Measurements from ENCODE around the gene IL1RAPL2.

Gene IL1RAPL2

DNA sequence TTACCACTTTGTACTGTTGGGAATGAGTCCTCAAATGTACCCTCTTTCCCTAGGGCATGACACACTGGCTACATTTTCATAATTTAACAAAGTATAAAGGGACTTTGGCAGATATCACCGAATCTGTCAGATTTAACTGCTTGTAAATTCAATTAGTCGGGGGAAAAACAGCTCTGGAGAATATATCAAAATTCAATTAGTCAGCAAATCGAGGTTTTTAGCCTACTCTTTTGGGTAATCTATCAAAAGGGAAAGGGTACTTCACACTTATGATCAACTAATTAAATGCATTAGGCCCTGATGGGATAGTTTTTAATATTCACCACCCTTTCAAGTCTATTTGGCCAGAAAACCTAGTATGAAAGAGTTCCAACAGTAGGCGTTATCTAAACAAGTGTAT is 141.0 kb downstream of the IL1RAPL2 start:
- TF ChIP-seq, protein P1, sequence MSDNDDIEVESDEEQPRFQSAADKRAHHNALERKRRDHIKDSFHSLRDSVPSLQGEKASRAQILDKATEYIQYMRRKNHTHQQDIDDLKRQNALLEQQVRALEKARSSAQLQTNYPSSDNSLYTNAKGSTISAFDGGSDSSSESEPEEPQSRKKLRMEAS (IDR thresholded peaks at IDR 0.05; ENCODE audit: low read depth, low read length), result no peak
- TF ChIP-seq, protein P2, sequence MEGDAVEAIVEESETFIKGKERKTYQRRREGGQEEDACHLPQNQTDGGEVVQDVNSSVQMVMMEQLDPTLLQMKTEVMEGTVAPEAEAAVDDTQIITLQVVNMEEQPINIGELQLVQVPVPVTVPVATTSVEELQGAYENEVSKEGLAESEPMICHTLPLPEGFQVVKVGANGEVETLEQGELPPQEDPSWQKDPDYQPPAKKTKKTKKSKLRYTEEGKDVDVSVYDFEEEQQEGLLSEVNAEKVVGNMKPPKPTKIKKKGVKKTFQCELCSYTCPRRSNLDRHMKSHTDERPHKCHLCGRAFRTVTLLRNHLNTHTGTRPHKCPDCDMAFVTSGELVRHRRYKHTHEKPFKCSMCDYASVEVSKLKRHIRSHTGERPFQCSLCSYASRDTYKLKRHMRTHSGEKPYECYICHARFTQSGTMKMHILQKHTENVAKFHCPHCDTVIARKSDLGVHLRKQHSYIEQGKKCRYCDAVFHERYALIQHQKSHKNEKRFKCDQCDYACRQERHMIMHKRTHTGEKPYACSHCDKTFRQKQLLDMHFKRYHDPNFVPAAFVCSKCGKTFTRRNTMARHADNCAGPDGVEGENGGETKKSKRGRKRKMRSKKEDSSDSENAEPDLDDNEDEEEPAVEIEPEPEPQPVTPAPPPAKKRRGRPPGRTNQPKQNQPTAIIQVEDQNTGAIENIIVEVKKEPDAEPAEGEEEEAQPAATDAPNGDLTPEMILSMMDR (IDR thresholded peaks at IDR 0.05; ENCODE audit: low read depth, low read length), result no peak
- TF ChIP-seq MYC (IDR thresholded peaks at IDR 0.05; ENCODE audit: low read depth, low read length) (no peak), POLR2A (IDR thresholded peaks at IDR 0.05; ENCODE audit: extremely low read depth, insufficient read length) (no peak)
- DNase-seq (ENCODE audit: low read depth), result no peak
- no peak overlapping the region for H3K4me3 ChIP-seq (ENCODE audit: low read depth, low read length)

- H3K4me3 ChIP-seq (ENCODE audit: low read depth, low read length), result no peak overlapping the region
- TF ChIP-seq POLR2A (IDR thresholded peaks at IDR 0.05; ENCODE audit: extremely low read depth, insufficient read length), result no peak
- TF ChIP-seq, protein P1 (IDR thresholded peaks at IDR 0.05; ENCODE audit: low read depth, low read length), result no peak
- TF ChIP-seq, protein P2 (IDR thresholded peaks at IDR 0.05; ENCODE audit: low read depth, low read length), result no peak
- TF ChIP-seq MYC (IDR thresholded peaks at IDR 0.05; ENCODE audit: low read depth, low read length), result no peak
- DNase-seq (ENCODE audit: low read depth), result no peak
Measured at GRCh38 chrX:104707572-104707971, 141.6 kb downstream of the IL1RAPL2 start.

GRCh38 chrX:104712515-104712914 is 146.5 kb downstream of the IL1RAPL2 start:
- TF ChIP-seq POLR2A (IDR thresholded peaks at IDR 0.05; ENCODE audit: extremely low read depth, insufficient read length) (no peak), MYC (IDR thresholded peaks at IDR 0.05; ENCODE audit: low read depth, low read length) (no peak)
- TF ChIP-seq, protein P1 (IDR thresholded peaks at IDR 0.05; ENCODE audit: low read depth, low read length), result no peak
- TF ChIP-seq, protein P2 (IDR thresholded peaks at IDR 0.05; ENCODE audit: low read depth, low read length), result no peak
- H3K4me3 ChIP-seq (ENCODE audit: low read depth, low read length), result no peak overlapping the region
- no peak for DNase-seq (ENCODE audit: low read depth)

- H3K4me3 ChIP-seq (ENCODE audit: low read depth, low read length), result no peak overlapping the region
- no peak for TF ChIP-seq POLR2A (IDR thresholded peaks at IDR 0.05; ENCODE audit: extremely low read depth, insufficient read length)
- TF ChIP-seq MYC (IDR thresholded peaks at IDR 0.05; ENCODE audit: low read depth, low read length), result no peak
- TF ChIP-seq, protein P2 (IDR thresholded peaks at IDR 0.05; ENCODE audit: low read depth, low read length), result no peak
- TF ChIP-seq, protein P1 (IDR thresholded peaks at IDR 0.05; ENCODE audit: low read depth, low read length), result no peak
- no peak for DNase-seq (ENCODE audit: low read depth)
Measured at GRCh38 chrX:104721854-104722253, 155.9 kb downstream of the IL1RAPL2 start.

- no peak for TF ChIP-seq MYC (IDR thresholded peaks at IDR 0.05; ENCODE audit: low read depth, low read length)
- TF ChIP-seq, protein P2 (IDR thresholded peaks at IDR 0.05; ENCODE audit: low read depth, low read length), result no peak
- DNase-seq (ENCODE audit: low read depth), result no peak
- no peak overlapping the region for H3K4me3 ChIP-seq (ENCODE audit: low read depth, low read length)
Measured at GRCh38 chrX:104728456-104728855, 162.5 kb downstream of the IL1RAPL2 start.

- DNase-seq (ENCODE audit: low read depth), result no peak
- H3K4me3 ChIP-seq (ENCODE audit: low read depth, low read length), result no peak overlapping the region
- TF ChIP-seq MYC (IDR thresholded peaks at IDR 0.05; ENCODE audit: low read depth, low read length) (no peak), POLR2A (IDR thresholded peaks at IDR 0.05; ENCODE audit: extremely low read depth, insufficient read length) (no peak)
- TF ChIP-seq, protein P1 (IDR thresholded peaks at IDR 0.05; ENCODE audit: low read depth, low read length), result no peak
- TF ChIP-seq, protein P2 (IDR thresholded peaks at IDR 0.05; ENCODE audit: low read depth, low read length), result no peak
Measured at GRCh38 chrX:104742355-104742754, 176.4 kb downstream of the IL1RAPL2 start.

All from NB4 (cell line).